Fibroblast of the conjunctiva (primary cell): ENCODE results near the gene ALDH3B1.
"Not testable (repeated sequence)": the region's sequence is repeated elsewhere in the genome, so short reads cannot be mapped to it uniquely, and the experiment has no call there.

ENCODE experiments used
- DNase-seq: peaks from one replicate; pipeline ENCODE4 v3.0.0-alpha.2; 2010; ENCODE audit warnings: low read depth

The ALDH3B1 gene, protein sequence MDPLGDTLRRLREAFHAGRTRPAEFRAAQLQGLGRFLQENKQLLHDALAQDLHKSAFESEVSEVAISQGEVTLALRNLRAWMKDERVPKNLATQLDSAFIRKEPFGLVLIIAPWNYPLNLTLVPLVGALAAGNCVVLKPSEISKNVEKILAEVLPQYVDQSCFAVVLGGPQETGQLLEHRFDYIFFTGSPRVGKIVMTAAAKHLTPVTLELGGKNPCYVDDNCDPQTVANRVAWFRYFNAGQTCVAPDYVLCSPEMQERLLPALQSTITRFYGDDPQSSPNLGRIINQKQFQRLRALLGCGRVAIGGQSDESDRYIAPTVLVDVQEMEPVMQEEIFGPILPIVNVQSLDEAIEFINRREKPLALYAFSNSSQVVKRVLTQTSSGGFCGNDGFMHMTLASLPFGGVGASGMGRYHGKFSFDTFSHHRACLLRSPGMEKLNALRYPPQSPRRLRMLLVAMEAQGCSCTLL

GRCh38 chr11:68010090-68011041 is at the start of gene ALDH3B1:
Gene ALDH3B1 (plus strand): TSS chr11:68010327. CDS start chr11:68015298, 4,971 bp downstream.
- DNase-seq = peak; percentile 78

GRCh38 chr11:67963217-67963616 is 46.9 kb upstream of the ALDH3B1 start:
- not testable (repeated sequence) for DNase-seq

DNA sequence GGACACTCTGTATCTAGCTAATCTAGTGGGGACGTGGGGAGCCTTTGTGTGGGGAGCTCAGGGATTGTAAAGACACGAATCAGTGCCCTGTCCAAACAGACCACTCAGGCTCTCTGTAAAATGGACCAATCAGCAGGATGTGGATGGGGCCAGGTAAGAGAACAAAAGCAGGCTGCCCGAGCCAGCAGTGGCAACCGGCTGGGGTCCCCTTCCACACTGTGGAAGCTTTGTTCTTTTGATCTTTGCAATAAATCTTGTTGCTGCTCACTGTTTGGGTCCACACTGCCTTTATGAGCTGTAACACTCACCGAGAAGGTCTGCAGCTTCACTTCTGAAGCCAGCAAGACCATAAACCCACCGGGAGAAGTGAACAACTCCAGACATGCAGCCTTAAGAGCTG is 46.2 kb upstream of the ALDH3B1 start:
- DNase-seq = not testable (repeated sequence)

DNA sequence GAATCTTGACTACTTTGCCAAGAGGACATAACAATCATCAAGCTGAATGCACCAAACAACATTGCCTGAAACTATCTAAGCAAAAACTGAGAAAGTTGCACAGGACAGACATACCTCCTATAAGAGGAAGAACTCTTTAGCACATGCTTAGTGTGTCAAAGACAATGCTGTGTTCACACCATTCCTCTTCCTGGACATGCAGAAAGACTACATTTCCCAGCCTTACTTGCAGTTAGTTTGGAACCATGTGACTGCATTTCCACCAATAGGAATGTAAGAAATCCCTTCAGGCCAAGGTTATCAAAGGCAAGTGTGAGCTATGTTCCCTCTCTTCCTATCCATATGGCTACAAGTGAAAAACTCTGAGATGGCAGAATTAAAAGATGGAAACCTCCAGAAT is 45.4 kb upstream of the ALDH3B1 start:
- not testable (repeated sequence) for DNase-seq

GRCh38 chr11:67965830-67966348 is 44.2 kb upstream of the ALDH3B1 start:
- DNase-seq = not testable (repeated sequence)

DNA sequence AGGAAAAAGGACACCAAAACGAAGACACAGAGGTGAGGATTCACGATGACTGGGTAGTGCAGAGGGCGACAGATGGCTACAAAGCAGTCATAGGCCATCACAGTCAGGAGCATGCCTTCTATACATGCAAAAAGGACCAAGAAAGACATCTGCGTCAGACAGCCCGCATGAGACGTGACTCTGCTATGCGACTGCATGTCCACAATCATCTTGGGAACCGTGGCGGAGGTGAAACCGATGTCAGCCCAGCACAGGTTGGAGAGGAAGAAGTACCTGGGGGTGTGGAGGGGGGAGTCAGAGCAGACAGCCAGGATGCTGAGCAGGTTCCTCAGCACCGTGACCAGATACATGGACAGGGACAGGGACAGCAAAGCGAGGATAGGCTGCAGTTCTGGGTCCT is 35.4 kb upstream of the ALDH3B1 start:
- DNase-seq = not testable (repeated sequence)

DNA sequence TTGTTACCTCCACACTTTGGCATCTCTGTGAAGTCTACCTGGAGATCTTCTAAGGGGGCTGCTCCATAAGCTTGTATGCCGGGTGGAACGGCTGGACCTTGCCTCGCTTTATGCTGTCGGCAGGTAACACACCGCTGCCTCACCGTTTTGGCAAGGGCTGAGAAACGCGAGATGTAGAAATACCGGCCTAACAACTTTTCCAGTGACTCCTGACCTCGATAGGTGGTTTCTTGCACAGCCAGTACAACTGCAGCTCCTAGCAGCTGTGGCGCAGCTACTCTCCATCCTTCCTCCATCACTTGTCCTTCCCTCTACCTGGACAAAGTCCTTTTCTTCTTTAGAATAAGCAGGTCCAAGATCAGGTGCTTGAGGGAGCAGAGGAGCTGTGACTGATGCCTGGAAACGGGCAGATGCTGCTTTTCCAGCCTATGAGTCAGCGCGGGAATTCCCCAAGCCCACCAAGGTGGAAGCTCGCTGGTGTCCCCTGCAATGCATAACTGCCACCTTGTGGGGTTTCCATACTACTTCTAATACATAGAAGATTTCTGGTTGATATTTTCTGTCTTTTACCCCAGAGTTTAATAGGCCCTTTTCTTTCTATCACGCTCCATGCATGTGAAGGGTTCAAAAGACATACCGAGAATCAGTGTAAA is 31.2 kb upstream of the ALDH3B1 start:
- not testable (repeated sequence) for DNase-seq

DNA sequence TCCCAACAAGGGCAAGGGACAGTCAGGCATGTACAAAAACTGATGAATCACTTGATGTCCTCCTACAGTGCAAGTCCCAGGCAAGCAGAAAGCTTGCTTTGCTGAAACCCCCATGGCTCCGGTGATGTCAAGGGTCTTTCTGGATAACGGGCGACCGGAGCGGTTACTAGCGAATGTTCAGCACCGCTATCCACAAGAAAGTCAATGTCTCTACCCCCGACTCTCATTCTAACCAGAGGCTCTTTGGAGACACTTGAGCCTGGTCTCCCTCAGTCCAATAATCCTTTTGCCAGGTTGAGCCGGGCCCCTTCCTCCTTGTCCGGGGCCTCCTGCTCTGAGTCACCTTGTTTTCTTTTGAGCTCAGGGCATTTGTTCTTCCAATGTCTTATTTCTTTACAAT is 28.9 kb upstream of the ALDH3B1 start:
- DNase-seq = not testable (repeated sequence)

GRCh38 chr11:67982255-67982857 is 27.8 kb upstream of the ALDH3B1 start:
- DNase-seq = not testable (repeated sequence)

GRCh38 chr11:67983951-67984350 is 26.2 kb upstream of the ALDH3B1 start:
- DNase-seq = no peak

DNA sequence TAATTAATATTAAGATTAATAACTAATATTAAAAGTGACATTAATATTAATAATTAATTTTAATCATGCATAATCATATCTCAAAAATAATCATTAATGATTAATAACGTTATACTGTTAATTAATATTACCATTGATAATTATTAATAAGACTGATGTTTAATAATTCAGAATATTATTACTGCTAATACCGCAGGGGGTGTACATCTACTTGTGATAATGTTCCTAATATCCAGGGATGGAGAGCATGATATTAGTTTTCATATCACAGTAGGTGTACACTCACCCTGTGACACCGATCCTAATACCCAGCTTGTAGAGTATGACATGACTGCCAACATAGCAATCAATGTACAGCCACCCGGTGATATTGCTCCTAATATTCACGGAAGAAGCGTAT is 24.8 kb upstream of the ALDH3B1 start:
- not testable (repeated sequence) for DNase-seq

- DNase-seq = not testable (repeated sequence)
Measured at GRCh38 chr11:67990546-67991346, 19.4 kb upstream of the ALDH3B1 start.

DNA sequence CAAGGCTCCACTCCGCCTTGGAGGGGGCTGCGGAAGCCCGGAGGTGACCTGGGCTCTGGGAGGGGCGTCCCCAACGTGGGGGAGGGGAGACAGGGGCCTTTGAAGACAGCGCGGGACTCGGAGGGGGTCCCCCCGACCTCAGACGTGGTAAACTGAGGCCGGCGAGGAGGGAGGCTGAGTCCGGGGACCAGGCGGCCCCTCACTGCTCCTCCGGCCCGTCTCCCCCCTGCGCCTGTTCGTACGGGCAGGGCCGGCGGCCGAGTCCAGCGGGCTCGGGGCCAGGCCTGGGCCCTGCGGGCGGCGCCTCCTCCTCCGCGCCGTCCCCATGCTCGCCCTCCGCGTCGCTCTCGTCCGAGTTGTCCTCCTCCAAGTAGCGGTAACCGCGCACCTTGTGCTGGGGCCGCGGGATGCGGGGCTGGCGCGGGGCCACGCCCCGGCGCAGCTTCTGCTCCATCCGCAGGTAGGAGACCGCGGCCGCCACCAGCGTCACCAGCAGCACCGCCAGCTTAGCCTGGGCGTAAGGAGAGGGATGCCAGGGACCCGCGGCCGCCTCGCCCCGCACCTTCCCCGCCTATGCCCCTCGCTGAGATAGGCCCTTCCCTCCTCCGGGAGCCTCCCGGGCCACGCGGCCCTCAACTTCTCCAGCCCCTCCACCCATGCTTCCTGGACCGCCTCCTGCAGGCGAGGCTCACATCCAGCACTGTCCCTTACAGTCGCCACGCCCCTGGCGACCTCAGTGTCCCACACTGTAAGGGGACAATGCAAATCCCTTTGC is 18.6 kb upstream of the ALDH3B1 start:
- not testable (repeated sequence) for DNase-seq

GRCh38 chr11:67993821-67994220 is 16.3 kb upstream of the ALDH3B1 start:
- not testable (repeated sequence) for DNase-seq

- DNase-seq = not testable (repeated sequence)
Measured at GRCh38 chr11:67994387-67994786, 15.7 kb upstream of the ALDH3B1 start.

DNA sequence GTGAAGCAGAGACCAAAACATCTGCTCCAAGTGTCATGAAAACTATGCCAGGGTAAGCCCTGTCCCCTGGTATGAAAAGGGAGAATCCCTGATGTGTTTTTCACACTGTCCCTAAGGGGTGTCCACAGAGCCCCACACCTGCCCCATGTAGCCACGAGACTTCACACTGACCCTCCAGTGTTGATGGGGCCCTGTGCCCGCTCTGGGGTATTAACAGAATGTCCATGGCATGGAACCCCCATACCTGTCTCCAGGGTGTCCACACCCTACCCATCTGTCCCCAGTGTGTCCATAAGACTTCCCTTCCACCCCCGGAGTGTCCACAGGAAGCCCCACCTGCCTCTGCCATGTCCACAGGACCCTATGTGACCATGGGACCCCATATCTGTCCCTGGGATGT is 15.0 kb upstream of the ALDH3B1 start:
- DNase-seq = not testable (repeated sequence)

GRCh38 chr11:67995579-67995978 is 14.5 kb upstream of the ALDH3B1 start:
- not testable (repeated sequence) for DNase-seq

DNA sequence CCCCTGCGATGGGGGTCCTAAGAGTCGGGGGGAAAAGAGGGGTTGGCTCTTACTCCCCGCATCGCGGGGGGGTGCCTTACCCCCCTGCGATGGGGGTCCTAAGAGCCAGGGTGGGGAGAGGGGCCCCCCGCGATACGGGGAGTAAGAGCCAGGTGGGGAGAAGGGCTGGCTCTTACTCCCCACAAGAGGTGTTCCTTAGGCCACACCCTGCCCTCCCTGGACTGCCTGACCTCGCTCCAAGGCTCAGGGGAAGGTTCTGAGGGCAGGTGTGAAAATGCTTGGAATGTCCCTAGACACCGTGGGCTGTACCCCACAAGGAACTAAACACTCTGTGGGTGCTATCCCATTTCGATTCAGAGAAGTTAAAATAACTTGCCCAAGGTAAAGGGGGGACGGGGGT is 14.1 kb upstream of the ALDH3B1 start:
- no peak for DNase-seq

GRCh38 chr11:67996622-67997474 is 13.3 kb upstream of the ALDH3B1 start:
- no peak for DNase-seq
